Erythroblast (primary cell): ENCODE results near the gene GLRA2.
"Not testable (repeated sequence)": the region's sequence is repeated elsewhere in the genome, so short reads cannot be mapped to it uniquely, and the experiment has no call there.

Experiments used
- DNase-seq, 2 experiments: peaks; one replicate each; lab custom pipeline; 2025; lab: John Stamatoyannopoulos, UW
- GATA1 ChIP-seq: IDR thresholded peaks from 2 replicates; pipeline ENCODE4 v1.6.1; 2011; ENCODE audit warnings: low read depth, mild to moderate bottlenecking, control low read depth, low read length, moderate library complexity
- POLR2A ChIP-seq: IDR thresholded peaks from 2 replicates; pipeline ENCODE4 v1.6.1; 2011; ENCODE audit warnings: mild to moderate bottlenecking, low read length

Gene GLRA2

GRCh38 chrX:14630733-14631132 is 101.4 kb downstream of the GLRA2 start:
- DNase-seq, result no peak
- TF ChIP-seq GATA1, result no peak

GRCh38 chrX:14641681-14642655 is 112.6 kb downstream of the GLRA2 start:
- no peak for TF ChIP-seq GATA1
- TF ChIP-seq POLR2A, result no peak

GRCh38 chrX:14660970-14661369 is 131.6 kb downstream of the GLRA2 start:
- TF ChIP-seq GATA1 (no peak), POLR2A (no peak)
- no peak for DNase-seq

More at GRCh38 chrX:14641681-14642655, 112.6 kb downstream of the GLRA2 start:
- DNase-seq, result no peak

- no peak for TF ChIP-seq GATA1
- TF ChIP-seq POLR2A, result no peak
- no peak for DNase-seq
Measured at GRCh38 chrX:14670819-14671218, 141.5 kb downstream of the GLRA2 start.

- DNase-seq, result no peak
- TF ChIP-seq POLR2A (no peak), GATA1 (no peak)
Measured at GRCh38 chrX:14672611-14673172, 143.4 kb downstream of the GLRA2 start.

- no peak for DNase-seq
- TF ChIP-seq GATA1, result no peak
- no peak for TF ChIP-seq POLR2A
Measured at GRCh38 chrX:14673236-14673635, 143.9 kb downstream of the GLRA2 start.

- TF ChIP-seq GATA1 (no peak), POLR2A (no peak)
- DNase-seq, result peak; percentile 1 to 62
Measured at GRCh38 chrX:14673764-14674163, 144.4 kb downstream of the GLRA2 start.

- DNase-seq, result no peak
- TF ChIP-seq GATA1 (no peak), POLR2A (no peak)
Measured at GRCh38 chrX:14675500-14675899, 146.2 kb downstream of the GLRA2 start.

- no peak for DNase-seq
- TF ChIP-seq GATA1 (no peak), POLR2A (no peak)
Measured at GRCh38 chrX:14676431-14676830, 147.1 kb downstream of the GLRA2 start.

GRCh38 chrX:14688331-14688730 is 159.0 kb downstream of the GLRA2 start:
- not testable (repeated sequence) for DNase-seq

- DNase-seq, result no peak
- no peak for TF ChIP-seq POLR2A
Measured at GRCh38 chrX:14690553-14690952, 161.2 kb downstream of the GLRA2 start.

- no peak for DNase-seq
- TF ChIP-seq GATA1 (no peak), POLR2A (no peak)
Measured at GRCh38 chrX:14694611-14695010, 165.3 kb downstream of the GLRA2 start.

- peak; percentile 16 to 40 for DNase-seq
Measured at GRCh38 chrX:14697451-14697850, 168.1 kb downstream of the GLRA2 start.

GRCh38 chrX:14698790-14699189 is 169.5 kb downstream of the GLRA2 start:
- no peak for TF ChIP-seq GATA1
- TF ChIP-seq POLR2A, result no peak
- DNase-seq, result no peak

More at GRCh38 chrX:14697451-14697850, 168.1 kb downstream of the GLRA2 start:
- no peak for TF ChIP-seq POLR2A
- TF ChIP-seq GATA1, result no peak

GRCh38 chrX:14700982-14701381 is 171.6 kb downstream of the GLRA2 start:
- no peak for TF ChIP-seq POLR2A
- TF ChIP-seq GATA1, result no peak
- no peak for DNase-seq
